Stimulated activated naive CD8-positive, alpha-beta T cell treated with anti-CD3 and anti-CD28 coated beads, Interleukin-15, Interleukin-2, amounts not matched to agents 100 ng/mL and 50 ng/mL, for 24 hours (primary cell): Measurements from ENCODE around the gene C2CD4C.
"Not testable (repeated sequence)": the region's sequence is repeated elsewhere in the genome, so short reads cannot be mapped to it uniquely, and the experiment has no call there.

Source experiments
- H3K27ac Mint-ChIP-seq: one replicate; pipeline ENCODE4 v1.8.0; 2021; ENCODE audit warnings: mild to moderate bottlenecking, mixed read lengths
- H3K27me3 Mint-ChIP-seq: one replicate; pipeline ENCODE4 v1.8.0; 2021; ENCODE audit warnings: mixed read lengths
- H3K36me3 Mint-ChIP-seq: one replicate; pipeline ENCODE4 v1.8.0; 2021; ENCODE audit warnings: low read depth, mixed read lengths
- H3K4me1 Mint-ChIP-seq: one replicate; pipeline ENCODE4 v1.8.0; 2021; ENCODE audit warnings: low read depth, mixed read lengths
- H3K4me3 Mint-ChIP-seq: one replicate; pipeline ENCODE4 v1.8.0; 2021; ENCODE audit warnings: mild to moderate bottlenecking, mixed read lengths
- H3K9me3 Mint-ChIP-seq: one replicate; pipeline ENCODE4 v1.8.0; 2021; ENCODE audit warnings: mixed read lengths

Gene C2CD4C

GRCh38 chr19:366205-366783 is 42.7 kb downstream of the C2CD4C start:
- Mint-ChIP-seq H3K4me3 (no peak overlapping the region), H3K4me1 (no peaks in the 10 kb centered on the region), H3K27ac (no peak overlapping the region), H3K9me3 (no peaks in the 10 kb centered on the region), H3K36me3 (no peaks in the 10 kb centered on the region), H3K27me3 (peaks cover 28% of the 10 kb centered on the region)

DNA sequence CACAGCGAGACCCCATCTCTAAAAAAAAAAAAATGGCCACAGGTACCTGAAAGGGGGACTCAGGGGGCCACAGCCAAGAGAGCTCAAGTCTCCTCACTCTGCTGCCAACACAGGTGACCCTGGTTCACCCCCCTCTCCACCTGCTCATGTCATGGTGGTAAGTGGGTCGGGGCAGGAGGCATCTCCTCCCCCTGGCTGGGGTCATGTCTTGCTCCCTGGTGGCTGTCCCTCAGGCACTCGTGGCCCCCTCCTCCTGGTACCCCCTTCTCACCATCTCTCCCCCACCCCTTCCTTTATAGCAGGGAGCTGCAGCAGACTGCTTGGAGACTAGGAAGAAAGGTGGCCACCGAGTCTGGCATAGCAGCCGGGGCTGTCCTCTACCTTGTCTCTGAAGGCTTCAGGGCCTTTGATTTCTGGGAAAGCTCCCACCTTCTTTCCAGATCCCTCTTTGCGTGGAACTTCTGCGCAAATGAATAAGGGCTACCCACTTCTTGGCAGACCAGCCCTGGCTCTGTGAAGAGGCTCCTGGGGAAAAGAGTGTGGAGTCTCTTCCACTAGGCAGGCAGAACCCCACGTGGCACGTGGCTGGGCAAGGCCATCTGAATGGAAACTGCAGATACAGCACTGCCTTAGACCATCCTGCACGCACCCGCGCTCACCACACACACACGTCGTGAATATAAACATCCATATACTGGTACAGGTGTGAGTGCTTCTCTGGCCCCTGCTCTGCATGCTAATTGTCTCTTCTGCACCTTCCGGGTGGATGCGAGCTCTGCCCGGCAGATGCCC is 44.3 kb downstream of the C2CD4C start:
- Mint-ChIP-seq H3K4me1 (no peaks in the 10 kb centered on the region), H3K27ac (no peak overlapping the region), H3K27me3 (peaks cover 25% of the 10 kb centered on the region), H3K9me3 (no peaks in the 10 kb centered on the region), H3K4me3 (no peak overlapping the region), H3K36me3 (no peaks in the 10 kb centered on the region)

- Mint-ChIP-seq H3K4me3 (no peak overlapping the region), H3K27ac (no peak overlapping the region), H3K4me1 (no peaks in the 10 kb centered on the region), H3K36me3 (no peaks in the 10 kb centered on the region), H3K9me3 (no peaks in the 10 kb centered on the region), H3K27me3 (peaks cover 14% of the 10 kb centered on the region)
Observed at GRCh38 chr19:362683-363082, 46.3 kb downstream of the C2CD4C start.

- Mint-ChIP-seq H3K9me3 (no peaks in the 10 kb centered on the region), H3K4me3 (no peak overlapping the region), H3K27ac (no peak overlapping the region), H3K4me1 (no peaks in the 10 kb centered on the region), H3K36me3 (no peaks in the 10 kb centered on the region), H3K27me3 (peaks cover 14% of the 10 kb centered on the region)
Observed at GRCh38 chr19:362154-362553, 46.8 kb downstream of the C2CD4C start.

DNA sequence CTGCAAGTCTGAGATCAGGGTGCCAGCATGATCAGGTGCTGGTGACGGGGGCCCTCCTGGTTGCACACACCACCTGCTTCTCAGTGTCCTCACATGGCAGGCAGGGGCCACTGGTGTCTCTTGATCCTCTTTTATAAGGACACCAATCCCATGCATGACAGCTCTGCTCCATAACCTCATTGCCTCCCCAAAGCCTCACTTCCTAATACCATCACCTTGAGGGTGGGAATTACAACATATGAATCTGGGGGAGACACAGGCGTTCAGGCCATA is 49.4 kb downstream of the C2CD4C start:
- H3K4me3 Mint-ChIP-seq: no peak overlapping the region
- no peaks in the 10 kb centered on the region for H3K36me3 Mint-ChIP-seq
- H3K27ac Mint-ChIP-seq: no peak overlapping the region
- H3K27me3 Mint-ChIP-seq: peaks cover 4% of the 10 kb centered on the region
- no peaks in the 10 kb centered on the region for H3K4me1 Mint-ChIP-seq
- H3K9me3 Mint-ChIP-seq: peaks cover 3% of the 10 kb centered on the region

GRCh38 chr19:355536-355935 is 53.4 kb downstream of the C2CD4C start:
- H3K27me3 Mint-ChIP-seq, H3K27ac Mint-ChIP-seq, H3K4me3 Mint-ChIP-seq, H3K4me1 Mint-ChIP-seq, H3K36me3 Mint-ChIP-seq: not testable (repeated sequence)
- H3K9me3 Mint-ChIP-seq: peaks cover 14% of the 10 kb centered on the region
